H1 (cell line): ENCODE results near the gene IQGAP3. TPM values are rescaled to one million over a fixed set of nuclear protein-coding genes. Genes with fewer than 3 reads are reported as not detected.

Experiments used
- CTCF ChIA-PET: fragments of 300-600 bp; sonication (Branson Sonifier 250); formaldehyde crosslinking; loops from one replicate; lab custom pipeline; 2021; ENCODE audit not compliant: partially characterized antibody; lab: Charles Lee
- POLR2A ChIA-PET: fragments of 300-600 bp; sonication (Branson Sonifier 250); formaldehyde crosslinking; loops from one replicate; lab custom pipeline; 2021; ENCODE audit warnings: inconsistent platforms; ENCODE audit not compliant: partially characterized antibody; lab: Charles Lee
- DNase-seq, 2 experiments: peaks; one replicate each; pipeline versions ENCODE4 v3.0.0 to v3.0.0-alpha.2; 2010 to 2022; ENCODE audit warnings: low spot score in 2 of 2, low read depth in 1 of 2, mixed read lengths in 1 of 2
- FAIRE-seq: peaks from 2 replicates; lab custom pipeline; 2011; peaks lifted over from hg19 to GRCh38; lab: Jason Lieb, UNC
- H2AFZ ChIP-seq: 2 replicates; pipeline ENCODE4 v1.8.1; 2012; ENCODE audit warnings: low read length, inconsistent platforms
- H2AK5ac ChIP-seq: 2 replicates; pipeline ENCODE4 v1.6.1; 2013; ENCODE audit warnings: low read depth, low read length
- H2BK120ac ChIP-seq: replicated peaks from 2 replicates; pipeline ENCODE3; 2013; ENCODE audit warnings: low read depth, low read length, inconsistent platforms
- H2BK12ac ChIP-seq: 2 replicates; pipeline ENCODE4 v1.6.1; 2013; ENCODE audit warnings: low read depth, low read length
- H2BK15ac ChIP-seq: 2 replicates; pipeline ENCODE4 v1.6.1; 2013; ENCODE audit warnings: low read length
- H2BK20ac ChIP-seq: 2 replicates; pipeline ENCODE4 v1.6.1; 2013; ENCODE audit warnings: low read length
- H2BK5ac ChIP-seq: 2 replicates; pipeline ENCODE4 v1.6.1; 2013; ENCODE audit warnings: low read depth, low read length
- H3K14ac ChIP-seq: 2 replicates; pipeline ENCODE4 v1.6.1; 2013; ENCODE audit warnings: inconsistent platforms; ENCODE audit not compliant: insufficient read length
- H3K18ac ChIP-seq: 2 replicates; pipeline ENCODE4 v1.6.1; 2013; ENCODE audit warnings: low read length; ENCODE audit errors: extremely low read depth
- H3K23ac ChIP-seq: 2 replicates; pipeline ENCODE4 v1.6.1; 2013; ENCODE audit warnings: inconsistent platforms; ENCODE audit not compliant: insufficient read length
- H3K23me2 ChIP-seq: 2 replicates; pipeline ENCODE4 v1.6.1; 2013; ENCODE audit warnings: low read depth, low read length
- H3K27ac ChIP-seq: 2 replicates; pipeline ENCODE4 v1.6.1; 2011; ENCODE audit warnings: low read depth, low read length, inconsistent platforms
- H3K27me3 ChIP-seq, 4 experiments: replicated peaks in 1 of 4; 1 replicate in 1 of 4; 2 replicates in 3 of 4; pipeline versions ENCODE4 v1.6.1 to v1.8.1; 2011 to 2013; ENCODE audit warnings: low read length in 3 of 4, mild to moderate bottlenecking in 3 of 4, inconsistent platforms in 2 of 4, mixed read lengths in 2 of 4, moderate library complexity in 1 of 4; ENCODE audit not compliant: control insufficient read depth in 3 of 4, insufficient read depth in 3 of 4; ENCODE audit errors: extremely low read depth in 1 of 4
- H3K36me3 ChIP-seq, 4 experiments: 2 replicates each; pipeline versions ENCODE4 v1.6.1 to v1.8.1; 2011 to 2013; ENCODE audit warnings: mild to moderate bottlenecking in 4 of 4, low read length in 3 of 4, moderate library complexity in 2 of 4, control low read depth in 1 of 4, inconsistent platforms in 1 of 4; ENCODE audit not compliant: insufficient read depth in 4 of 4, control insufficient read depth in 2 of 4
- H3K4ac ChIP-seq: replicated peaks from 2 replicates; pipeline ENCODE3; 2013; ENCODE audit warnings: low read length, low read depth, mixed read lengths, inconsistent platforms; ENCODE audit not compliant: insufficient read length
- H3K4me1 ChIP-seq, 4 experiments: replicated peaks in 1 of 4; 1 replicate in 1 of 4; 2 replicates in 3 of 4; pipeline versions ENCODE4 v1.6.1 to v1.8.1; 2011 to 2013; ENCODE audit warnings: low read length in 3 of 4, inconsistent platforms in 2 of 4, mixed read lengths in 1 of 4; ENCODE audit not compliant: insufficient read depth in 4 of 4, control insufficient read depth in 3 of 4
- H3K4me2 ChIP-seq, 2 experiments: 2 replicates each; pipeline versions ENCODE4 v1.6.1 to v1.8.1; 2011 to 2013; ENCODE audit warnings: low read depth in 2 of 2, low read length in 2 of 2, control low read depth in 1 of 2, inconsistent platforms in 1 of 2, mild to moderate bottlenecking in 1 of 2; ENCODE audit not compliant: insufficient read depth in 1 of 2
- H3K4me3 ChIP-seq, 4 experiments: fragments of 200-600, 300-600 bp in 1 of 4; sonication (generic), shearing (Covaris generic), sonication (Bioruptor Twin) in 1 of 4; 2 replicates each; pipeline versions ENCODE4 v1.5.1 to v1.8.1; 2011 to 2016; ENCODE audit warnings: low read length in 4 of 4, low read depth in 3 of 4, control low read depth in 2 of 4, inconsistent platforms in 2 of 4, mild to moderate bottlenecking in 2 of 4, mixed read lengths in 1 of 4, moderate library complexity in 1 of 4; ENCODE audit not compliant: insufficient read depth in 2 of 4; ENCODE audit errors: extremely low read depth in 1 of 4
- H3K56ac ChIP-seq: replicated peaks from 2 replicates; pipeline ENCODE3; 2013; ENCODE audit warnings: low read depth, mild to moderate bottlenecking, mixed read lengths, low read length, inconsistent platforms; ENCODE audit not compliant: insufficient read length
- H3K79me1 ChIP-seq: 2 replicates; pipeline ENCODE4 v1.6.1; 2013; ENCODE audit warnings: low read depth, low read length, control low read depth
- H3K79me2 ChIP-seq, 2 experiments: 2 replicates each; pipeline versions ENCODE4 v1.6.1 to v1.8.1; 2012 to 2013; ENCODE audit warnings: low read length in 2 of 2, mild to moderate bottlenecking in 2 of 2, inconsistent platforms in 1 of 2; ENCODE audit not compliant: insufficient read depth in 2 of 2, control insufficient read depth in 1 of 2
- H3K9ac ChIP-seq, 4 experiments: replicated peaks in 1 of 4; 1 replicate in 1 of 4; 2 replicates in 3 of 4; pipeline versions ENCODE4 v1.6.1 to v1.8.1; 2011 to 2013; ENCODE audit warnings: low read depth in 3 of 4, low read length in 3 of 4, control low read depth in 2 of 4, mild to moderate bottlenecking in 2 of 4, moderate library complexity in 2 of 4, inconsistent platforms in 1 of 4; ENCODE audit errors: extremely low read depth in 1 of 4
- H3K9me3 ChIP-seq, 2 experiments: 2 replicates each; pipeline versions ENCODE4 v1.6.1 to v1.8.1; 2012 to 2013; ENCODE audit warnings: mild to moderate bottlenecking in 2 of 2, moderate library complexity in 2 of 2, control low read depth in 1 of 2, inconsistent platforms in 1 of 2, low read depth in 1 of 2, low read length in 1 of 2, mixed read lengths in 1 of 2; ENCODE audit not compliant: insufficient read depth in 2 of 2
- H4K20me1 ChIP-seq, 2 experiments: replicated peaks in 1 of 2; 2 replicates each; pipeline versions ENCODE3 to v1.8.1; 2011 to 2013; ENCODE audit warnings: inconsistent platforms in 2 of 2, low read length in 2 of 2, mild to moderate bottlenecking in 1 of 2; ENCODE audit not compliant: insufficient read depth in 2 of 2, control insufficient read depth in 1 of 2
- H4K5ac ChIP-seq: 2 replicates; pipeline ENCODE4 v1.6.1; 2013; ENCODE audit warnings: low read length, low read depth, mixed read lengths, inconsistent platforms; ENCODE audit not compliant: insufficient read length
- H4K8ac ChIP-seq: 2 replicates; pipeline ENCODE4 v1.8.0; 2013; ENCODE audit warnings: mild to moderate bottlenecking, moderate library complexity, low read length, inconsistent platforms; ENCODE audit not compliant: insufficient read depth; ENCODE audit errors: extremely low read depth
- H4K91ac ChIP-seq: replicated peaks from 2 replicates; pipeline ENCODE3; 2013; ENCODE audit warnings: low read length, mixed read lengths, inconsistent platforms; ENCODE audit not compliant: insufficient read length
- CBX8 ChIP-seq: fragments of 300-800, 300-1000 bp; sonication (generic); IDR thresholded peaks from 2 replicates; pipeline ENCODE4 v1.7.1; 2016; ENCODE audit warnings: low read depth, low read length, borderline replicate concordance
- EP300 ChIP-seq, 2 experiments: IDR thresholded peaks; 1 replicate in 1 of 2; 2 replicates in 1 of 2; pipeline ENCODE4 v1.6.1; 2011 to 2012; ENCODE audit warnings: low read depth in 2 of 2, low read length in 2 of 2, mild to moderate bottlenecking in 2 of 2, borderline replicate concordance in 1 of 2, inconsistent platforms in 1 of 2, moderate library complexity in 1 of 2
- KDM1A ChIP-seq: fragments of 200-600, 300-600 bp; sonication (generic); IDR thresholded peaks from 2 replicates; pipeline ENCODE4 v1.7.1; 2016; ENCODE audit warnings: mild to moderate bottlenecking, low read length, borderline replicate concordance
- POLR2A ChIP-seq, 2 experiments: IDR thresholded peaks; 1 replicate in 1 of 2; 2 replicates in 1 of 2; pipeline ENCODE4 v1.6.1; 2011; ENCODE audit warnings: low read depth in 2 of 2, low read length in 2 of 2, mild to moderate bottlenecking in 2 of 2; ENCODE audit errors: control extremely low read depth in 1 of 2
- SP1 ChIP-seq: IDR thresholded peaks from 2 replicates; pipeline ENCODE4 v1.6.1; 2011; ENCODE audit warnings: low read depth, low read length
- USF2 ChIP-seq: IDR thresholded peaks from 2 replicates; pipeline ENCODE4 v1.6.1; 2011; ENCODE audit warnings: low read length, improper control_type of control experiment
- WGBS, 2 experiments: shearing (Covaris generic) in 1 of 2; methylation state at CpG; one replicate each; pipeline versions ENCODE4 v1.1.6 to v1.1.7; 2013 to 2015; ENCODE audit warnings: low lambda C conversion rate in 2 of 2, mixed read lengths in 2 of 2, inconsistent platforms in 1 of 2, low coverage in 1 of 2, missing lambda C conversion rate in 1 of 2; ENCODE audit not compliant: insufficient replicate concordance in 2 of 2, insufficient coverage in 1 of 2, insufficient read length in 1 of 2; ENCODE audit errors: extremely low coverage in 1 of 2, missing lambda C conversion rate in 1 of 2; 5-methylcytosine and 5-hydroxymethylcytosine counted together
- polyA plus RNA-seq, 7 experiments: library from polyadenylated mRNA; depleted of rRNA in 3 of 7; stranded (reverse) in 5 of 7; unstranded in 2 of 7; fragments of >200 nt in 5 of 7; fragments of 200-250 nt in 2 of 7; gene quantifications; 1 replicate in 5 of 7; 2 replicates in 1 of 7; 4 replicates in 1 of 7; pipeline versions ENCODE4 v1.2.1 to v1.2.3, GENCODE V29; 2011 to 2013; ENCODE audit warnings: missing spikeins in 2 of 7, mixed read lengths in 2 of 7
- total RNA-seq: library from RNA; stranded (reverse); fragmentation: NEBNext Ultra II Directional; extraction: Animal tissue kit (Norgen Biotek cat#: 25700); gene quantifications from 2 replicates; pipeline ENCODE4 v1.2.1, GENCODE V29; 2021

Gene IQGAP3
- total and polyA plus RNA-seq, 2 of the 8 experiments (the other 6 are each of a cell fraction or from before 2014, with no cell fraction given), result 14.6 to 22.3 TPM

GRCh38 chr1:156499194-156499841 is 73.0 kb downstream of the IQGAP3 start:
- Histone ChIP-seq H3K18ac (peak overlapping the region; percentile 93), H3K4ac (no peak overlapping the region), H3K9ac (peak overlapping the region in 1 of 4 experiments; percentile 60; a peak in 3 of 7 replicates), H2AFZ (no peak overlapping the region), H2BK20ac (peak overlapping the region; percentile 75; the same call in 1 of the 2 replicates), H4K5ac (peak overlapping the region; percentile 2), H2BK120ac (peak overlapping the region; percentile 7), H3K56ac (no peak overlapping the region), H3K27me3 (no peaks in the 10 kb centered on the region; a peak in 1 of 7 replicates)
- WGBS, 2 experiments, result 0% methylated on average over 12 of the region's 14 CpGs; no CpG with 5 or more reads in 1 of the 2 experiments
- TF ChIP-seq CBX8 (no peak), EP300 (IDR thresholded peaks at IDR 0.05; ENCODE audit: borderline replicate concordance in 1 of 2, low read depth in 2 of 2, low read length in 2 of 2) (no peak), SP1 (0 out of 2 replicates have a peak, but pooled peaks have one; percentile 25), USF2 (no peak), POLR2A (IDR thresholded peaks at IDR 0.05; ENCODE audit: control extremely low read depth in 1 of 2, low read depth in 2 of 2, low read length in 2 of 2) (no peak), KDM1A (peak; percentile 18; the same call in 1 of the 2 replicates)
- TF ChIP-seq, all 59 proteins: peak for 2
- Histone ChIP-seq H2BK12ac (peak overlapping the region; percentile 96; the same call in 1 of the 2 replicates), H4K8ac (0 out of 2 replicates have a peak overlapping the region, but pooled peaks have one; percentile 28), H3K14ac (no peak overlapping the region), H3K9me3 (no peaks in the 10 kb centered on the region), H3K23ac (no peak overlapping the region), H3K27ac (no peak overlapping the region), H4K20me1 (peaks cover 2 to 5% of the 10 kb centered on the region in 2 experiments), H2BK15ac (peak overlapping the region; percentile 92; the same call in 1 of the 2 replicates), H3K4me1 (peaks cover 36 to 56% (median 41%) of the 10 kb centered on the region in 4 experiments), H4K91ac (no peak overlapping the region), H2AK5ac (peak overlapping the region; percentile 71; the same call in 1 of the 2 replicates), H2BK5ac (peak overlapping the region; percentile 95; the same call in 1 of the 2 replicates), H3K4me2 (peak overlapping the region; percentile 90 to 98), H3K36me3 (no peaks in the 10 kb centered on the region), H3K79me1 (peaks cover 37% of the 10 kb centered on the region), H3K23me2 (peaks cover 20% of the 10 kb centered on the region), H3K4me3 (peak overlapping the region; percentile 63 to 96 (median 76)), H3K79me2 (peaks cover 12 to 53% of the 10 kb centered on the region in 2 experiments)
- FAIRE-seq (no peak), DNase-seq (peak in 1 of 2 experiments; percentile 65)
- ChIA-PET POLR2A (interaction anchor here (0.9 to 9.6 kb wide), 10 partner anchors 9 to 131 kb away, joined by 3 to 166 read pairs (median 4); partner anchors contain the start of gene NAXE), CTCF (interaction anchor here (0.6 to 17.4 kb wide), 9 partner anchors 8 to 227 kb away, joined by 3 to 236 read pairs (median 3); no protein-coding TSS in a partner anchor)
